RWPE1 (cell line): ENCODE results near the gene RPGR.

Experiments used
- CTCF ChIA-PET: fragments of 350-600 bp; sonication (Branson Sonifier 250); formaldehyde crosslinking; extraction: SDS; loops from one replicate; lab custom pipeline; 2021; lab: Yijun Ruan, JAX
- POLR2A ChIA-PET: fragments of 400-600 bp; formaldehyde crosslinking; extraction: SDS; loops from one replicate; lab custom pipeline; 2020; ENCODE audit warnings: antibody characterized with exemption; ENCODE audit not compliant: low non-redundant PET; lab: Yijun Ruan, JAX
- DNase-seq: peaks from one replicate; pipeline ENCODE4 v3.0.0; 2012; ENCODE audit warnings: low spot score
- H3K27ac ChIP-seq: fragments of 450-650 bp; 2 replicates; pipeline ENCODE4 v1.5.1; 2017
- CTCF ChIP-seq: fragments of 450-650 bp; conservative IDR thresholded peaks from 2 replicates; pipeline ENCODE4 v1.5.1; 2017; ENCODE audit warnings: low read depth, mild to moderate bottlenecking

Gene RPGR

GRCh38 chrX:38327007-38327774 is at the start of gene RPGR:
Gene RPGR, minus strand, starts transcription at chrX:38327509. Its CDS starts 142 bp downstream, at chrX:38327367.
- peak within 1 kb of the TSS; percentile 80 for H3K27ac ChIP-seq
- TF ChIP-seq CTCF = peak; percentile 71
- DNase-seq = peak; percentile 81
- ChIA-PET POLR2A (interaction anchor here (0.6 to 0.7 kb wide), 2 partner anchors 286 to 551 kb away, joined by 3 read pairs; no protein-coding TSS in a partner anchor), CTCF (interaction anchor here (0.5 to 1.3 kb wide), 8 partner anchors 19 to 145 kb away, joined by 3 to 5 read pairs (median 4); no protein-coding TSS in a partner anchor)

DNA sequence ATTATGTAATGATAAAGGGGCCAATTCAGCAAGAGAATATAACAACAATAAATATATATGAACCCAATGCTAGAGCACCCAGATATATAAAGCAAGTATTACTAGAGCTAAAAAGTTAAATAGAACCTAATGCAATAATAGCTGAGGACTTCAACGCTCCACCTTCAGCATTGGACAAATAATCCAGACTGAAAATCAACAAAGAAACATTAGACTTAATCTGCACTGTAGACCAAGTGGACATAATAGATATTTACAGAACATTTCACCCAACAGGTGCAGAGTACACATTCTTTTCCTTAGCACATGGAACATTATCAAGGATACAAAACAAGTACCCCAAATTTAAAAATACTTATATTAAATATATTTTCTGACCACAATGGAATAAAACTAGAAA is 49.4 kb upstream of the RPGR start:
- DNase-seq = no peak
- ChIA-PET POLR2A (no interaction called here), CTCF (no interaction called here)
- no peak overlapping the region for H3K27ac ChIP-seq
- no peak for TF ChIP-seq CTCF

DNA sequence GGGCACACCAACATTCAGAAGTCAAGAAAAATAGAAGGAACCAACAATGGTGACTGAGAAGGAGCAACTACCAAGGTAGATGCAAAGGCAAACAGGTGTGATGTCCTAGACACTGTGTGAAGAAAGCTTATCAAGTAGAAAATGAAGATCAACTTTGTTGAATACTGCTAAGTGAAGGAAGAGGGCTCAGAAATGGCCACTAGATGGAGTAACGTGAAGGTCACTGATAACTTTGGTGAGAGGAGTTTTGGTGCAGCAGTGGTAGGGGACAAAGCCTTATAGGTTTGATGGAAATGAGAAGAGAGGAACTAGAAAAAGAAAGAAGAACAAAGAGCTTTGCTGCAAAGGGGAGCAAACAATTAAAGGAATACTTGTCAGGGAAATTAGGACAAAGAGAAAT is 48.6 kb upstream of the RPGR start:
- peak; percentile 22; the same call in 1 of the 2 replicates for TF ChIP-seq CTCF
- no peak overlapping the region for H3K27ac ChIP-seq
- ChIA-PET CTCF (interaction anchor here (0.6 to 0.8 kb wide), 4 partner anchors 10 to 422 kb away, joined by 3 to 4 read pairs (median 3); no protein-coding TSS in a partner anchor), POLR2A (no interaction called here)
- no peak for DNase-seq

GRCh38 chrX:38374431-38374830 is 47.1 kb upstream of the RPGR start:
- DNase-seq = no peak
- no peak overlapping the region for H3K27ac ChIP-seq
- POLR2A ChIA-PET = no interaction called here
- CTCF ChIA-PET = no interaction called here
- TF ChIP-seq CTCF = no peak

DNA sequence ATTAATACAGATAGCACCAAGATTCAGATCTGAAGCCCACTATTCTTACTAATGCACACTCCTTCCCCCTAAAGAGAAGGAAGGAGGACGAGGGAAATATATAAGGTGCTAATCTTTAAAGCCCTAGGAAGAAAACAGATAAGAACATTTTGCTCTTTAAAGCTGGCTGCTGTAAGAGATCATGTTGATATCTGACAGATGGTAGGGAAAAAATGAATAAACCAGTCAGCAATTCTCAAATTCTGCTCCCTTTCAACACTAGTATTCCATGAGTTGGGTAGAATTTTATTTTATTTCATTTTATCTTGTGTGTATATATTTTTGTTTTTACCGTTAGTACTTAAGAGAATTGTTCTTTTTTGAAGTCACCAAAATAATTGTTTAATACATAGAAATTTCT is 44.3 kb upstream of the RPGR start:
- ChIA-PET POLR2A (no interaction called here), CTCF (no interaction called here)
- TF ChIP-seq CTCF = no peak
- DNase-seq = no peak
- no peak overlapping the region for H3K27ac ChIP-seq

DNA sequence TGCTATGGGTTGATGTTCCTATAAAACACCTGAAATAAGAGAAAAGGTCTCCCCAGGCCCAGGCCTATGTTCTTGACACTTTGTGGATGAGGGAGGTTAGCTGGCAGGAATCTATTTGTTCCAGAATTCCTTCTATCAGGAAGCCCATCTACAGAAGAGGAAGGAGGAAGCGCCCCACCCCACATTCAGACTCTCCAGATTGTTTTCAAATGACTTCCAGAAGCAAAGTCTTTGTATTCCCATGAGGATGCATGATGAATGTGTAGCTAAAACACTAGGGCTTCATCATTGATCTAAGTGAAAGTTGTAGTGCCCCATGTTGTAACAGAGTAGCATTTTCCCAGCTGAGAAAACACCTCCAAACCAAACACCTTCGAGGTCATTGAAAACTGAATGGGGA is 41.5 kb upstream of the RPGR start:
- ChIA-PET POLR2A (no interaction called here), CTCF (no interaction called here)
- DNase-seq = no peak
- no peak overlapping the region for H3K27ac ChIP-seq
- TF ChIP-seq CTCF = no peak
